OCI-LY1 (cell line): ENCODE results near the gene SCGB1C2.
"Not testable (repeated sequence)": the region's sequence is repeated elsewhere in the genome, so short reads cannot be mapped to it uniquely, and the experiment has no call there.

ENCODE experiments used
- H2AFZ ChIP-seq: fragments of 200-600 bp; sonication (generic), shearing (Covaris generic); 2 replicates; pipeline ENCODE4 v1.6.0; 2014; ENCODE audit warnings: antibody characterized with exemption, mild to moderate bottlenecking, low read length
- H3F3A ChIP-seq: fragments of 200-600 bp; sonication (generic), shearing (Covaris generic); 2 replicates; pipeline ENCODE4 v1.6.0; 2014; ENCODE audit warnings: mild to moderate bottlenecking, antibody characterized with exemption, low read length, moderate library complexity; ENCODE audit not compliant: insufficient read depth
- H3K27ac ChIP-seq: fragments of 200-600 bp; sonication (generic); 2 replicates; pipeline ENCODE4 v1.5.1; 2014; ENCODE audit warnings: low read length, mixed run types, mild to moderate bottlenecking, low read depth; ENCODE audit not compliant: poor library complexity, severe bottlenecking
- H3K27me3 ChIP-seq: fragments of 200-600 bp; sonication (generic); 2 replicates; pipeline ENCODE4 v1.6.0; 2014; ENCODE audit warnings: antibody characterized with exemption, mild to moderate bottlenecking, low read length, moderate library complexity; ENCODE audit not compliant: insufficient read depth
- H3K36me3 ChIP-seq: fragments of 200-600 bp; sonication (generic); 2 replicates; pipeline ENCODE4 v1.6.1; 2014; ENCODE audit warnings: mild to moderate bottlenecking, antibody characterized with exemption, low read length, moderate library complexity, mixed read lengths; ENCODE audit not compliant: insufficient read depth
- H3K4me1 ChIP-seq: fragments of 200-600 bp; sonication (generic); 2 replicates; pipeline ENCODE4 v1.5.1; 2014; ENCODE audit warnings: mild to moderate bottlenecking, low read length, moderate library complexity; ENCODE audit not compliant: insufficient read depth, severe bottlenecking
- H3K4me2 ChIP-seq: fragments of 200-600 bp; sonication (generic), shearing (Covaris generic); 2 replicates; pipeline ENCODE4 v1.6.1; 2014; ENCODE audit warnings: low read length
- H3K4me3 ChIP-seq: fragments of 200-600 bp; sonication (generic); 2 replicates; pipeline ENCODE4 v1.5.1; 2014; ENCODE audit warnings: low read length, low read depth, mild to moderate bottlenecking, mixed read lengths; ENCODE audit not compliant: poor library complexity, severe bottlenecking
- H3K79me2 ChIP-seq: fragments of 200-600 bp; shearing (Covaris generic); 2 replicates; pipeline ENCODE4 v1.6.1; 2016; ENCODE audit warnings: mixed run types, low read length, mixed read lengths; ENCODE audit not compliant: insufficient read depth
- H3K9ac ChIP-seq: fragments of 200-600 bp; sonication (generic), shearing (Covaris generic); 2 replicates; pipeline ENCODE4 v1.6.1; 2014; ENCODE audit warnings: mild to moderate bottlenecking, low read length, mixed read lengths
- H3K9me2 ChIP-seq: fragments of 200-600 bp; sonication (generic), shearing (Covaris generic); 2 replicates; pipeline ENCODE4 v1.6.1; 2014; ENCODE audit warnings: low read depth, mild to moderate bottlenecking, low read length, mixed read lengths
- H3K9me3 ChIP-seq: fragments of 200-600 bp; shearing (Covaris generic); 2 replicates; pipeline ENCODE4 v1.6.1; 2014; ENCODE audit warnings: low read length, mixed read lengths
- H4K20me1 ChIP-seq: fragments of 200-600 bp; sonication (generic), shearing (Covaris generic); 2 replicates; pipeline ENCODE4 v1.6.0; 2016; ENCODE audit warnings: mild to moderate bottlenecking, low read length; ENCODE audit not compliant: insufficient read depth
- EZH2 ChIP-seq: fragments of 200-600 bp; sonication (generic), shearing (Covaris generic); IDR thresholded peaks from 2 replicates; pipeline ENCODE4 v1.8.0; 2017; ENCODE audit warnings: borderline replicate concordance, mixed run types, mild to moderate bottlenecking, antibody characterized with exemption, low read length, moderate library complexity, mixed read lengths
- TF ChIP-seq, protein P1 (sequence below): fragments of 200-600 bp; sonication (generic), shearing (Covaris generic); IDR thresholded peaks from 2 replicates; pipeline ENCODE4 v1.5.1; 2017; ENCODE audit warnings: mild to moderate bottlenecking, antibody characterized with exemption, low read length, moderate library complexity, mixed read lengths

The SCGB1C2 gene

DNA sequence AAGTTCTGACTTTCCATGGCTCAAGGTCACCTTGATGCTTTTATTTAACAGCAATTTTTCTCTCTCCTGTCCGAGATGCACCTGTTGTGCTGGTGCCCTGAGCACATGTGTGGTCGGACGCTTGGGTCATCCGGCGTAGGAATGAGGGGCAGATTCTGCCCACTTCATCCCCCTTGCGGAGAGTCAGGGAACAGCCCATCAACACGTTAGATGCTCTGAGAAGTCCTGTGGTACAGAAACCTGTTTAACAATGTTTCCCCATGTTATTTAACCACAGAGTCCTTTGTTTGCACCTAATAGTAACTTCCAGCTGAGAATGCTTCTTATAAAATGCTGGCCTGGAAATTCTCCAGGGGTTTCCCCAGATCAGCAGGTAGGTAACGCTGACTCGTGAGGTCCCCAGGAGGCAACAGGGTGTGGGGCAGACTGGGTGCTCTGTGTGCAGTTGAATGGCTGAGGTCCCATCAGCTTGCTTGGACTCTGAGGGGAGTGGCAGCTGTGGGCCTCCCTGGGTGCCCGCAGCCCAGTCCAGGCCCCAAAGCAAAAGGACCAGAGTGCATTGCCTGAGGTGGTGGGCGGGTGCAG is 26.2 kb downstream of the SCGB1C2 start:
- H3K27ac ChIP-seq, result no peak overlapping the region
- no peak overlapping the region for H2AFZ ChIP-seq

DNA sequence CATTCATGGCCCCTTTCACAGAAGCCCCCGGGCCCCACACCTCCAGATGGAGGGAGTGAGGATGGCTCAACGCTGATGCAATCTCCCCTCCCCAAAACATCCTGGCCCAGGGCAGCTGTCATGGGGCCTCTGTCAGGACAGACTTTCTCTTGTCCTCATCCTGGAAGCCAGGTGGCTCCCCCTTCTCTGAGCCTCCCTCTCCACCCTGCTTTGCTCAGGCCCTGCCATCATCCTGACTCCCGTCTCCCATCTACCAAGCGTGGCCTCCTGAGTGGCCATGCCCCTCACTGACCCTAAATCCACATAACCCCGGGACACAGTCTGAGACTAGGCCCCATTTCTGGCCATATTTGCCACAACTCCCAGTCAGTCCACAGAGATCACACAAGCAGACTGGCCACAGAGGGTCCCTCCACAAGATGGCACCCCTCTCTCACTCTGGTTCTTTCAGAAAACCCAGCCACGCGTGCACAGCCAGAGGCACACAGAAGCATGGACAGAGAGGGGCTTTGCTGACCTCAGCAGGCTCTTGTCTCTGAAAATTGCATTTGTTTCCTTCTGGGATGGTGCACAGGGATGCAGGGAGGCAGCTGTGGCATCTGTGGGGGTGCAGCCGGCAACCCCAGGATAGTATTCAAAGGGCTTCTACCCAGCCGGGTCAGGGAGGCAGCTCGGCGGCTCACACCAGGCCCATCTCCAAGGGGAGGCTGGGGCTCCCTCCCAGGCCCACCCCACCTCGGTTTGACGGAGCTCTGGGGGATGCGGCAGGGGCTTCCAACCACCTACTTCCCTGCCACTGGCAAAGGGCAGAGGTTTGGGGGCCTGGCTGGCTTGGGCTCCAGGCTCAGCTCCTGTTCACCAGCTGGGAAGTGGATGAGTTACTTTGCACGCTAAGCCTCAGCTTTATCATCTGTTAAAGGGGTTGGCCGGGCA is 27.2 kb downstream of the SCGB1C2 start:
- H3K9me2 ChIP-seq, result no peaks in the 10 kb centered on the region
- H4K20me1 ChIP-seq, result no peaks in the 10 kb centered on the region
- no peaks in the 10 kb centered on the region for H3K9me3 ChIP-seq
- H3K4me2 ChIP-seq, result no peak overlapping the region
- H3F3A ChIP-seq, result no peaks in the 10 kb centered on the region
- H3K9ac ChIP-seq, result no peak overlapping the region
- H3K36me3 ChIP-seq, result no peaks in the 10 kb centered on the region
- H3K4me3 ChIP-seq, result no peak overlapping the region
- H2AFZ ChIP-seq, result no peak overlapping the region
- H3K79me2 ChIP-seq, result no peaks in the 10 kb centered on the region
- H3K4me1 ChIP-seq, result no peaks in the 10 kb centered on the region
- no peaks in the 10 kb centered on the region; the same call in 1 of the 2 replicates for H3K27me3 ChIP-seq
- TF ChIP-seq EZH2, result no peak
- TF ChIP-seq, protein P1, sequence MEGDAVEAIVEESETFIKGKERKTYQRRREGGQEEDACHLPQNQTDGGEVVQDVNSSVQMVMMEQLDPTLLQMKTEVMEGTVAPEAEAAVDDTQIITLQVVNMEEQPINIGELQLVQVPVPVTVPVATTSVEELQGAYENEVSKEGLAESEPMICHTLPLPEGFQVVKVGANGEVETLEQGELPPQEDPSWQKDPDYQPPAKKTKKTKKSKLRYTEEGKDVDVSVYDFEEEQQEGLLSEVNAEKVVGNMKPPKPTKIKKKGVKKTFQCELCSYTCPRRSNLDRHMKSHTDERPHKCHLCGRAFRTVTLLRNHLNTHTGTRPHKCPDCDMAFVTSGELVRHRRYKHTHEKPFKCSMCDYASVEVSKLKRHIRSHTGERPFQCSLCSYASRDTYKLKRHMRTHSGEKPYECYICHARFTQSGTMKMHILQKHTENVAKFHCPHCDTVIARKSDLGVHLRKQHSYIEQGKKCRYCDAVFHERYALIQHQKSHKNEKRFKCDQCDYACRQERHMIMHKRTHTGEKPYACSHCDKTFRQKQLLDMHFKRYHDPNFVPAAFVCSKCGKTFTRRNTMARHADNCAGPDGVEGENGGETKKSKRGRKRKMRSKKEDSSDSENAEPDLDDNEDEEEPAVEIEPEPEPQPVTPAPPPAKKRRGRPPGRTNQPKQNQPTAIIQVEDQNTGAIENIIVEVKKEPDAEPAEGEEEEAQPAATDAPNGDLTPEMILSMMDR, result peak; percentile 73
- no peak overlapping the region for H3K27ac ChIP-seq

More for the DNA sequence above, 26.2 kb downstream of the SCGB1C2 start:
- H3K79me2 ChIP-seq, result no peaks in the 10 kb centered on the region
- TF ChIP-seq, protein P1, result peak; percentile 50
- TF ChIP-seq EZH2, result no peak
- no peak overlapping the region for H3K4me2 ChIP-seq
- no peaks in the 10 kb centered on the region for H3K4me1 ChIP-seq
- no peaks in the 10 kb centered on the region for H3K9me2 ChIP-seq
- H4K20me1 ChIP-seq, result no peaks in the 10 kb centered on the region
- no peaks in the 10 kb centered on the region for H3K36me3 ChIP-seq
- H3F3A ChIP-seq, result no peaks in the 10 kb centered on the region
- H3K9ac ChIP-seq, result no peak overlapping the region
- H3K4me3 ChIP-seq, result no peak overlapping the region
- no peaks in the 10 kb centered on the region; the same call in 1 of the 2 replicates for H3K27me3 ChIP-seq
- H3K9me3 ChIP-seq, result no peaks in the 10 kb centered on the region

DNA sequence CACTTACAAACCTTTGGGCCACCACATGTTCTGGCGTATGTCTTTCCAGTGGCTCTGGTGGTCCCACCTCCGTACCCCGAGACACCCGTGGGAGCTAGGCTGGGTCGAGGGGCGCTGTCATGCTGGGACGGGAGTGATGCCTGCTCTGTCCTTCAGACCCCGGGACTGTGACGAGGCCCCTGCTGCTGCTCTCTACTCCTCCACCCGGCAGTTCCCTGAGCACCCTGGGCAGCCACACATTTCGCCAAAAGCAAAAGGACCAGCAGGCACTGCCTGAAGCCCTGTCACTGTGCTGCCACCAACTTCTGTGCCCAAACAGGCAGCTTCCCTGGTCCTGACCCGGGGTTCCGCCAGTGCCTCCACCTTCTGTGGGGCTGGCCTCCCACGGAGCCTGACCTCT is 28.6 kb downstream of the SCGB1C2 start:
- Histone ChIP-seq H3K79me2 (no peaks in the 10 kb centered on the region), H3K4me1 (no peaks in the 10 kb centered on the region)
- no peak for TF ChIP-seq EZH2
- TF ChIP-seq, protein P1, result no peak

DNA sequence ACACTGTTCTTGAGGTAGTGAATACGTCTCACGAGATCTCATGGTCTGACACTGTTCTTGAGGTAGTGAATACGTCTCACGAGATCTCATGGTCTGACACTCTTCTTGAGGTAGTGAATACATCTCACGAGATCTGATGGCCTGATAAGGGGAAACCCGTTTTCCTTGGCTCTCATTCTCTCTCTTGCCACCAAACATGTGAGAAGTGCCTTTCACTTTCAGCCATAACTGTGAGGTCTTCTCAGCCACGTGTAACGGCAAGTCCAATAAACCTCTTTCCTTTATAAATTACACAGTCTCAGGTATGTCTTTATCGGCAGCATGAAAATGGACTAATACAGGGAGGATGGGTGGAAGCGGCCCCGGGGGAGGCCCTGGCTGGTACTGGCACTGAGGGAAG is 31.2 kb downstream of the SCGB1C2 start:
- not testable (repeated sequence) for H3K9me2 ChIP-seq

More for the DNA sequence above, 28.6 kb downstream of the SCGB1C2 start:
- Histone ChIP-seq H3K4me3 (no peak overlapping the region), H3K9me2 (no peaks in the 10 kb centered on the region), H3K9ac (no peak overlapping the region), H4K20me1 (no peaks in the 10 kb centered on the region), H3F3A (no peaks in the 10 kb centered on the region), H3K36me3 (no peaks in the 10 kb centered on the region), H2AFZ (no peak overlapping the region), H3K9me3 (no peaks in the 10 kb centered on the region), H3K27ac (no peak overlapping the region), H3K27me3 (no peaks in the 10 kb centered on the region; the same call in 1 of the 2 replicates), H3K4me2 (no peak overlapping the region)

More for the DNA sequence above, 31.2 kb downstream of the SCGB1C2 start:
- H3K36me3 ChIP-seq, H3F3A ChIP-seq, H3K9me3 ChIP-seq, H3K27ac ChIP-seq, H2AFZ ChIP-seq, H3K9ac ChIP-seq, H3K4me2 ChIP-seq, H4K20me1 ChIP-seq, H3K4me3 ChIP-seq, H3K79me2 ChIP-seq, H3K4me1 ChIP-seq, H3K27me3 ChIP-seq: not testable (repeated sequence)
